GM18951 (cell line): Measurements from ENCODE around the gene LRRC8A.
A peak's percentile ranks its signal among the peaks of the same experiment; 100 is the strongest.
"Not testable (repeated sequence)": the region's sequence is repeated elsewhere in the genome, so short reads cannot be mapped to it uniquely, and the experiment has no call there.

Experiments used
- POLR2A ChIP-seq: IDR thresholded peaks from 4 replicates; pipeline ENCODE4 v1.6.1; 2011; ENCODE audit warnings: mild to moderate bottlenecking; ENCODE audit not compliant: insufficient read length, insufficient read depth; ENCODE audit errors: extremely low read depth
- in situ Hi-C: fragments of 300-500 bp; cut with MboI; formaldehyde crosslinking; loops from one replicate; pipeline ENCODE4 v1.12.0; 2022; ENCODE audit warnings: low sequenced_read_pairs, mixed read lengths, inconsistent platforms; ENCODE audit not compliant: unreplicated experiment

LRRC8A gene

DNA sequence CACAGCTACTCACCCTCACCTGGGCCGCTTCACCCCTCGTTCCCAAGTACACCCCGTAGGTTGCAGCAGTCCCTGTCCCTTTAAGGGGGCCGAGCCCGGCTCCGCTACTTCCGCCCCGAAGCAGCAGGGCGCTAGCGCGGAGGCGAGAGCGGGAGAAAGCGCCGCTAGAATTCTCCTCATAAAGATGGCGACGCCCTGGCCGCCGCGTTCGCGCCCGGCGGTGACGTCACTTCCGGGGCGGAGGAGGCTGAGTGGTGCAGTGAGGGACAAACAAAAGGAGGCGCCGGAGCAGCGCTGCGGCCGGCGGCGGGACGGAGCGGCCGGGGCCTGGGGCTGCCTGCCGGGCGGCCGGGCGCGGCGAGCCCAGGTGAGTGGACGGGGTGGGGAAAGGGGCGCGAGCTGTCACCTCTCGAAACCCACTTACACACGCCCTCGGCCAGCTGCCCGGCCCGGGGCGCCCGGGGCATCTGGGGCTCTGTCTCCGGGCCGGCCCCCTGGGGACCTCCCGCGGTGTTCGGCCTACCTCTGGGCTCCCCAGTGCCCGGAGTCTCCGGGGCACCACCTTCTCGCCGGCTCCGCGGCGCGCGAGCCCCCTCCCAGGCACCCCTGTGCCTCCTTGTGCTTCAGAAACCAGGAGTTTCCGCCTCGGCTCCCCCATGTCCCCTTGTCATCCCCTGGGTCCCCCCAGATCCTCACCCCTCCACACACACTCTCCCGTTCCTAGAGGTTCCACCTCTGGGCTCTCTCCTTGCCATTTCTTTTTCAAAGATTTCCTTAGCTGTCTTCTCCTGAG lies at the start of gene LRRC8A, which contains the start of gene KYAT1:
TSS of gene LRRC8A (plus strand) at position 250 of the 793 bp plus-strand sequence. CDS start 25,032 bp downstream, outside the sequence.
TSS of gene KYAT1 (minus strand) at position 67 of the 793 bp plus-strand sequence. CDS start 36,545 bp downstream, outside the sequence.
- in situ Hi-C loops: no loop called here
- peak; percentile 79 for TF ChIP-seq POLR2A

DNA sequence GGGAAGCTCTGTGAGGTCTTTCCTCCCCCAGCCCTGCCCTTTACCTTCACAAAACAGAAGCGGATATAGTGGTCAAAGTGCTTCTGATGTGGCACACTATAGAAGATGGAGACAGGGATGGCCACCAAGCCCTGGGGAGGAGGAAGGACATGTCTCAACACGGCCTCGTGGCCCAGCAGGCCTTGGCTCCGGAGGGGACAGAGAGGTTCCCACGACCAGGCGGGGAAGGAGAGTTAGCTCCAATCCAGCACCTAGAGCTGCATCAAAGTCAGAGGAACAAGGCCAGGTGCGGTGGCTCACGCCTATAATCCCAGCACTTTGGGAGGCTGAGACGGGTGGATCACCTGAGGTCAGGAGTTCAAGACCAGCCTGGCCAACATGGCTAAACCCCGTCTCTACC lies 48.2 kb upstream of the LRRC8A start:
- TF ChIP-seq POLR2A: no peak
- in situ Hi-C loops: no loop called here

DNA sequence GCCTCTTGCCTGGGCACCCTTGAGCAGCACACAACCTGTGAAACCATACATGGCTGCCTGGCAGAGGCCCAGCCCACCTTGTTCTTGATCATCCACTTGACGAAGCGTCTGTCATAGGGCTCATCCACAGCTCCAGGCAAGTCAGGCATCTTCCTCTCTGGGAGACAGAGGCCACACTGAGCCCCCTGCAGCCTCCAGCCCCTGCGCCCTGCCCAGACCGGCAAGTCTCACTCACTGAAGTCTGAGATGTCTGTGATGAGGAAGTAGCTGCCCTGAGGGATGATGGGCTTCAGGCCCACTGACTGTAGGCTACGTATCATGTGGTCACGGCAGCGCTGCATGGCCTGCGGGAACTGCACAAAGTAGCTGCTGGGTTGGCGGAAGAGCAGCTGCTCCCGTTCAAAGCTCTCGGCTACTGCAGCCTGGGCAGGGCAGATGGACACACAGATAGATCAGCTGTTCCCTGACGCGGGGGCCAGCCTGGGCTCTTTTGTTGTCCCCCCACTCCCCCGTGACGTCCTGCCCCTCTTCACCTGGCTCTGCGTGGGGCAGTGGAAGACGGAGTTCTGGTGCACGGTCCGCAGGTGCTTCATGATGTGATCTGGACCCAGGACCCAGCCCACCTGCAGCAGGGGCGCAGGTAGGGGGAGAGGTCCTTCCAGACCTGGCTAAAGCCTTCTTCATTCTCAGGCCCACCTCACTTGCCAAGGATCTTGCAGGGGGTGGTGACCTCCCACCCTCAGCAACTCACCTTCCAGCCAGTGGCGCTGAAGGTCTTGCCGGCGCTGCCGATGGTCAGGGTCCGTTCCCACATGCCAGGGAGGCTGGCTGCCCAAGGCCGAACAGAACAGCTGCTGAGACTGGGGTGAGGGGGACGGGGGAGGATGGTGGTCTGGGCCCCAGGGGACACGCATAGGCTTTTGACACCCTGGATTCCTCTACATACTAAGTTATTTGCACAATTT lies 46.4 kb upstream of the LRRC8A start:
- in situ Hi-C loops: no loop called here

DNA sequence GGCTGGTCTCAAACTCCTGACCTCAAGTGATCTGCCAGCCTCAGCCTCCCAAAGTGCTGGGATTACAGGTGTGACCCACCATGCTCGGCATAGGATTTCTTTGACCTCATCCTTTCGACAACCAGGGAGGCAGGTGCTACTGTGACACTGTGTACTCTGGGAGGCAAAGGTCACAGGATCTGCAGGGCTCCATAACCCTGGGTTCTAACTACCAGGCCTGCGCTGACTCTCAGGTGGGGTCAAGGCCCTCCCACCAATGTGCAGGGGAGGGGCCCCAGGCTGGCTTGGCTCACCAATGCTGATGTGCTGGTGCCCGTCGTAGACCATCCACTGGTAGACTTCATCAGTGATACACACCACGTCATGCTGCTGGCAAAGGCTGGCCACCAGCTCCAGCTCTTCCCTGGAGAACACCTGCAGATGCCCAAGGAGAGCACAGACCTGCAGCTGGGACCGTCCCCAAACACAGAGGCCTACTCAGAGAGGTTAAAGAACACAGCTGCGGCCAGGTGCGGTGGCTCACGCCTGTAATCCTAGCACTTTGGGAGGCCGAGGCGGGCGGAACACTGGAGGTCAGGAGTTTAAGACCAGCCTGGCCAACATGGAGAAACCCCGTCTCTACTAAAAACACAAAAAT lies 45.3 kb upstream of the LRRC8A start:
- in situ Hi-C loops: no loop called here
- no peak for TF ChIP-seq POLR2A

More for the DNA sequence above, 46.4 kb upstream of the LRRC8A start:
- no peak for TF ChIP-seq POLR2A

DNA sequence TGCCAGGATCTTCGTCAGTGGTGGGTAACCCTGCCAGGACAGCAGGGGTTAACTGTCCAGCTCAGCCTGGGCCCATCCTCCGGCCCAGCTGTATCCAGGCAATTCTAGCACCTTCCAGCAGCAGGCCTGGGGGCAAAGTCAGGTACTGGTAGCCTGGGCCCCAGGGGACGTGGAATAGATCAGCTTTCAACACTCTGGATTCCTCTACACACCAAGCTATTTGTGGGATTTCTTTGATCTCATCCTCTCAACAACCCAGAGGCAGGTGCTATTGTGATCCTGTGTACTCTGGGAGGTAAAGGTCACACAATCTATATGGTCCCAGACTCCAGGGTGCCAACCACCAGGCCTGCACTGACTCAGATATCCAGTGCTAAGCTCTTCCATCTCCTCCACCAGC lies 43.6 kb upstream of the LRRC8A start:
- no peak for TF ChIP-seq POLR2A
- in situ Hi-C loops: no loop called here

DNA sequence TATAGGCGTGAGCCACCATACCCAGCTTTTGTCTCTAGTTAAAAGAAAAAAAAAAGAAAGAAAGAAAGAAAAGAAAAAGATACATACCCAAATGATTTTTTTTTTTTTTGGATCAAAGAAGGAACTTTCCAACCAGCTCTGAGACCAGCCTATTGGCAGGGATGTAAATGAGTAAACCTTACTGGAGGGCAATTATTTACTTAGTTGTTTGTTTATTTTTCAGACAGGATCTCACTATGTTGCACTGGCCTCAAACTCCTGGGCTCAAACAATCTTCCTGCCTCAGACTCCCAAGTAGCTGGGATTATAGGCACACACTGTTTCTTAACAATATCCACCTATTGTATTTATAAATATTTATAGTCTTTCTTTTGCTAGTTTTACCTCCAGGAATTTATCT lies 41.4 kb upstream of the LRRC8A start:
- no peak for TF ChIP-seq POLR2A
- in situ Hi-C loops: no loop called here

DNA sequence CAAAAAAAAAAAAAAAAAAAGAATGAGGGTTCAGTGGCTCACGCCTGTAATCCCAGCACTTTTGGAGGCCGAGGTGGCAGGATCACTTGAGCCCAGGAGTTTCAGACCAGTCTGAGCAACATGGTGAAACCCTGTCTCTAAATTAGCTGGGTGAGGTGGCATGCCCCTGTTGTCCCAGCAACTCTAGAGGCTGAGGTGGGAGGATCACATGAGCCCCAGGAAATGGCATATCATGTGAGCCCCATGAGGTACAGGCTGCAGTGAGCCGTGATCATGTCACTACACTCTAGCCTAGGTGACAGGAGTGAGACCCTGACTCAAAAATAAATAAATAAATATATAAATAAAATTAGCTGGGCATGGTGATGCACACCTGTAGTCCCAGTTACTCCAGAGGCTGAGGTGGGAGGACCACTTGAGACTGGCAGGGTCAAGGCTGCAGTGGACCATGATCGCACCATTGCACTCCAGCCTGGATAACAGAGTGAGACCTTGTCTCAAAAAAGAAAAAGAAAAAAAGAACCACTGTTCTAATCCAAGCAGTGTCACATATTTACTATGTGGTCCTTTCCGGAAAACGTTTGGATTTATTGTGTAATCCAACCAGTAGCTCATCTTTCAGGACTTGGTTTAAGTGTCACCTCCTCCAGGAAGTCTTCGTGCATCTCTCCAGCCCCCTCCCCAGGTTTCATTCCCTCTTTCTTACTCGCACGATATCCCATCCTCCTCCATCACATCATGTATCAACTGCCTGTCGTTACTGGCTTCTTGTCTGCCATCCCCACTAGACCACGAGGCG lies 40.0 kb upstream of the LRRC8A start:
- TF ChIP-seq POLR2A: no peak
- in situ Hi-C loops: no loop called here

DNA sequence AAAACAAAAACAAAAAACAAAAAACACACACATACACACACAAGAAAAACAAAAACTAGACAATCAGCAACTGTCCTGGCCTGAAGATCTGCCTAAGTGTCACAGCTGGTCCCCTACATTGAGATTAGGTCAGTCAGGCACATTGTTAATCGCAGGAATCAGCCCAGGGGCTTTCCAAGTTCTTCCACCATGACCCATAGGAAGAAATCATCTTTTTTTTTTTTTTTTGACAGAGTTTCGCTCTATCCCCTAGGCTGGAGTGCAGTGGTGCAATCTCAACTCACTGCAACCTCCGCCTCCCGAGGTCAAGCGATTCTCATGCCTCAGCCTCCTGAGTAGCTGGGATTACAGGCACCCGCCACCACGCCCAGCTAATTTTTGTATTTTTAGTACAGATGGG lies 38.8 kb upstream of the LRRC8A start:
- in situ Hi-C loops: not testable (repeated sequence)

DNA sequence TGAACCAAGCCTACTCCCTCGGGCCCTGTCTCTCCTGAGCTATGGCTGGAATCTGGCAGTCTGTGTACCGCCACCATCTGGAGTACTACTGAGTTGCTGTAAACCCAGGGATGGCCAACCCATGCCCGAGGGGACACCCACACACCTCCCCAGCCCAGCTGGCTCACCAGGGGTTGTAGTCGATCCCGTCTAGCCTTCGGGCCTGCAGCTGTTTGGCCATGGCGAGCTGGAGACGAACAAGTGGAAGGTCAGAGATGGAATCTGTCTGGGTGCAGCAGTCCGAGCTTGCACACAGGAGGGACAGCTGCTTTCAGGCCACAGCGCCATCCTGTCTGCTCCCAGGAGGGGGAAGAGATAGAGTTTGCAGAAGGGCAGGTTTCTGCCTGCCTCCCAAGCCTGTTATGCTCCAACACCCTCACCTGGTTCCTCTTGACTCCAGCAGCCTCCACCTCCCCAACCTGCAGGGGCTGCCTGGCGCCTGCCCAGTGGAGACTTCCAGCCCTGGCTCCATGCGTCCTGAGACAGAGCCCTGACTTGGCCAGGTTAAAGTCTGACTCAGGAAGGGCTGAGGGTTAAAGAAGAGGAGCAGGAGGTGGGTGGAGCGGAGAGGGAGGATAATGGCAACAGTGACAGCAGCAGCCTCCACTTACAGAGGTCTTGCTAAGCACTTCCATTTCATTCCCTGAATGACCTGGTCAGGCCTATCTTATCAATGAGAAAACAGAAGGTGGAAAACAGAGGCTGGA lies 36.6 kb upstream of the LRRC8A start:
- TF ChIP-seq POLR2A: no peak
- in situ Hi-C loops: no loop called here

DNA sequence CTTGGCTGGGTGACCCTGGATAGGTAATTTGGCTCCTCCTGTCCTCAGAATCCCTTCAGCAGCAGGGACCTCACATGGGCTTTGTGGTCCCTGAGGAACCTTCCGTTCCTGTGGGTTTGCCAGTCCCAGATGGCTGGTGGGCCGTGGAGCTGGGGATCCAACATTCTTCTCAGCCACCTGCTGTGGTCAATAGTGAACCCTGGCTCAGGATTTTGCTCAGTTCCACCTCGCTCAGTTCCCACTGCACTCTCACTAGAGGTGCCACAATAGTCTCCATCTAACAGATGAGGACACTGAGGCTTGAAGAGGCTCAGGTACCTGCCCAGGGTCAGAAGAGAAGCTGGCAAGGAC lies 35.3 kb upstream of the LRRC8A start:
- in situ Hi-C loops: no loop called here
- no peak for TF ChIP-seq POLR2A

DNA sequence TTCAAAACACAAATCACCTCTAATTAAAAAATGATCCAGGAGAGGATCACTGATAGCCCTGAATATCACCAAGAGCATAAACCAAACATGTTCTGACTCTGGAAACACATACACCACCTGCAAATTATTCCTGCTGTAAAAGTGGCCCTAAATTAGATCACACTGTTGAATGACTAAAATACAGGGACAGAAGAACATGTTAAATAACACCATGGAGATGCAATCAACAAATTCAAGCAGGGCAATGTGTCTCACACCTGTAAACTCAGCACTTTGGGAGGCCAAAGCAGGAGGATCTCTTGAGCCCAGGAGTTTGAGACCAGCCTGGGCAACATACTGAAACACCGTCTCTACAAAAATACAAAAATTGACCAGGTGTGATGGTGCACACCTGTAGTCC lies 34.1 kb upstream of the LRRC8A start:
- in situ Hi-C loops: no loop called here
- no peak for TF ChIP-seq POLR2A

DNA sequence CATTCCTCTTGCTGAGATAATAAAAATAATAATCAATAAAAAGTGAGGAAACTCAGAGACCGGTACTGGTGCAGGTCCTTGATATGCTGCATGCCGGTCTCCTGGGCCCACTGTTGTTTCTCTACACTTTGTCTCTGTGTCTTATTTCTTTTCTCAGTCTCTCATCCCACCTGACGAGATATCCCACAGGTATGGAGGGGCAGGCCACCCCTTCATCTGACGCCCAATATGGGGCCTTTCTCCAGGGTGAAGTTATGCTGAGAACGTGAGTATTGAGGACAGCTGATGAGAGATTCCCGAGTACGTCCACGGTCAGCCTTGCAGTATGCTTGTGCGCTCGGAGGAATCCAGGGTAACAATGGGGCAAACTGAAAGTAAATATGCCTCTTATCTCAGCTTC lies 30.9 kb upstream of the LRRC8A start:
- in situ Hi-C loops: not testable (repeated sequence)

DNA sequence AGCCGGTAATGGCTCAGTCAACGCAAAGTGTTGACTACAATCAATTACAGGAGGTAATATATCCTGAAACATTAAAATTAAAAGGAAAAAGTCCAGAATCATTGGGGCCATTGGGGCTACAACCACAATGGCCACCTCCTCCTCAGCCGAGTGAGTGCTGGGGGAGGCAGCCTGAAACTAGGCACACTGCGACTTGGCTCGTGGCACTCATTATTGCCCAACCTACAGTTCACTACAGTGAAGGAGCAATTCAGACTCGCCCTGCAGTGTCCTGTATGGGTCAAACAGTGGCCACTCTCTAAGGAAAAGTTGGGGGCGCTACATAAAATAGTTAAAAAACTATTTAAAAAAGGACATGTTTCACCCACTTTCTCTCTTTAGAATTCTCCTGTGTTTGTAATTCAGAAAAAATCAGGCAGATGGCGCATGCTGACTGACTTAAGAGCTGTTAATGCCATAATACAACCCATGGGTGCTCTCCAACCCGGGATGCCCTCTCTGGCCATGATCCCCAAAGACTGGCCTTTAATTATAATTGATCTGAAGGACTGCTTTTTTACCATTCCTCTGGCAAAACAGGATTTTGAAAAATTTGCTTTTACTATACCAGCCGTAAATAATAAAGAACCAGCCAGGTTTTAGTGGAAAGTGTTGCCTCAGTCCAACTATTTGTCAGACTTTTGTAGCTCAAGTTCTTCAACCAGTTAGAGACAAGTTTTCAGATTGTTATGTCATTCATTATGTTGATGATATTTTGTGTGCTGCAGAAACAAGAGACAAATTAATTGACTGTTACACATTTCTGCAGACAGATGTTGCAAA lies 29.9 kb upstream of the LRRC8A start:
- in situ Hi-C loops: not testable (repeated sequence)

DNA sequence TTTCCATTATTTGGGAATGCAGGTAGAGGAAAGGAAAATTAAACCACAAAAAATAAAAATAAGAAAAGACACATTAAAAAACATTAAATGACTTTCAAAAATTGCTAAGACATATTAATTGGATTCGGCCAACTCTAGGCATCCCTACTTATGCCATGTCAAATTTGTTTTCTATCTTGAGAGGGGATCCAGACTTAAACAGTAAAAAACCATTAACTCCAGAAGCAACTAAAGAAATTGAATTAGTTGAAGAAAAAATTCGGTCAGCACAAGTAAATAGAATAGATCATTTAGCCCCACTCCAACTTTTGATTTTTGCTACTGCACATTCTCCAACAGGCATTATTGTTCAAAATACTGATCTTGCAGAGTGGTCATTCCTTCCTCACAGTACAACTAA lies 29.3 kb upstream of the LRRC8A start:
- in situ Hi-C loops: not testable (repeated sequence)

DNA sequence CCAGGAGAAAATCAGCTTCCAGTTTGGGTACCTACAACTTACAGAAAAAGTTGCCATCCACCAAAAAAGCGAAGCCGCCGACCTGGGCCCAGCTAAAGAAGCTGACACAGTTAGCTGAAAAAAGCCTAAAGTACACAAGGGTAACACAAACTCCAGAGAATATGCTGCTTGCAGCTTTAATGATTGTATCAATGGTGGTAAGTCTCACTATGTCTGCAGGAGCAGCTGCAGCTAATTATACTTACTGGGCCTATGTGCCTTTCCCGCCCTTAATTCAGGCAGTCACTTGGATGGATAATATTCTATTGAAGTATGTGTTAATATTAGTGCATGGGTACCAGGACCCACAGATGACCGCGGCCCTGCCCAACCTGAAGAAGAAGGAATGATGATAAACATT lies 27.5 kb upstream of the LRRC8A start:
- in situ Hi-C loops: not testable (repeated sequence)

DNA sequence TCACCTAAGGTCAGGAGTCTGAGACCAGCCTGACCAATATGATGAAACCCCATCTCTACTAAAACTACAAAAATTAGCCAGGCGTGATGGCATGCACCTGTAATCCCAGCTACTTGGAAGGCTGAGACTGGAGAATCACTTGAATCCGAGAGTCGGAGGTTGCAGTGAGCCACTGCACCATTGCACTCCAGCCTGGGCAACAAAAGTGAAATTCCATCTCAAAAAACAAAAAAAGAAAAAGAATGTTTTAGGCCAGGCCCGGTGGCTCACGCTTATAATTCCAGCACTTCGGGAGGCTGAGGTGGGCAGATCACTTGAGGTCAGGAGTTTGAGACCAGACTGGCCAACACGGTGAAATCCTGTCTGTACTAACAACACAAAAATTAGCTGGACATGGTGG lies 23.5 kb upstream of the LRRC8A start:
- in situ Hi-C loops: not testable (repeated sequence)
